NCI-H2196 treated with DMSO at 0.1 percent for 48 hours (cell line): ENCODE results near the gene ERMN.
"Not testable (repeated sequence)": the region's sequence is repeated elsewhere in the genome, so short reads cannot be mapped to it uniquely, and the experiment has no call there.

Experiments
- DNase-seq: peaks from one replicate; lab custom pipeline; 2025; ENCODE audit not compliant: unreplicated experiment; lab: John Stamatoyannopoulos, UW

The ERMN gene

GRCh38 chr2:157325786-157326185 is at the start of gene ERMN:
Gene ERMN (minus strand): TSS chr2:157325824. CDS start chr2:157325642, 182 bp downstream.
- no peak for DNase-seq

- no peak for DNase-seq
Observed at GRCh38 chr2:157375384-157375783, 49.8 kb upstream of the ERMN start.

- DNase-seq = not testable (repeated sequence)
Observed at GRCh38 chr2:157368508-157368907, 42.9 kb upstream of the ERMN start.

GRCh38 chr2:157367704-157368103 is 42.1 kb upstream of the ERMN start:
- DNase-seq = no peak

- no peak for DNase-seq
Observed at GRCh38 chr2:157364257-157364974, 38.8 kb upstream of the ERMN start.

GRCh38 chr2:157363612-157364101 is 38.0 kb upstream of the ERMN start:
- DNase-seq = no peak

GRCh38 chr2:157362627-157363026 is 37.0 kb upstream of the ERMN start:
- no peak for DNase-seq

- DNase-seq = no peak
Observed at GRCh38 chr2:157361526-157361925, 35.9 kb upstream of the ERMN start.

- DNase-seq = no peak
Observed at GRCh38 chr2:157359628-157360027, 34.0 kb upstream of the ERMN start.

GRCh38 chr2:157355618-157356017 is 30.0 kb upstream of the ERMN start:
- no peak for DNase-seq

GRCh38 chr2:157349949-157350515 is 24.4 kb upstream of the ERMN start:
- no peak for DNase-seq

- DNase-seq = no peak
Observed at GRCh38 chr2:157348291-157348921, 22.8 kb upstream of the ERMN start.

- DNase-seq = no peak
Observed at GRCh38 chr2:157345647-157346389, 20.2 kb upstream of the ERMN start.

GRCh38 chr2:157341381-157341780 is 15.8 kb upstream of the ERMN start:
- DNase-seq = not testable (repeated sequence)

- DNase-seq = no peak
Observed at GRCh38 chr2:157339965-157340655, 14.5 kb upstream of the ERMN start.

- no peak for DNase-seq
Observed at GRCh38 chr2:157337978-157338377, 12.4 kb upstream of the ERMN start.

- no peak for DNase-seq
Observed at GRCh38 chr2:157336137-157337010, 10.8 kb upstream of the ERMN start.

- no peak for DNase-seq
Observed at GRCh38 chr2:157334797-157335196, 9.2 kb upstream of the ERMN start.

GRCh38 chr2:157334335-157334734 is 8.7 kb upstream of the ERMN start:
- no peak for DNase-seq
